GM21737 (cell line): ENCODE measurements around the gene C22orf31.
A peak's percentile ranks its signal among the peaks of the same experiment; 100 is the strongest.

Source experiments
- ATAC-seq: cut with Tn5 transposase; IDR thresholded peaks from one replicate; pipeline ENCODE4 v1.9.1; 2021; ENCODE audit warnings: mild to moderate bottlenecking, moderate library complexity; ENCODE audit not compliant: unreplicated experiment

C22orf31 gene

DNA sequence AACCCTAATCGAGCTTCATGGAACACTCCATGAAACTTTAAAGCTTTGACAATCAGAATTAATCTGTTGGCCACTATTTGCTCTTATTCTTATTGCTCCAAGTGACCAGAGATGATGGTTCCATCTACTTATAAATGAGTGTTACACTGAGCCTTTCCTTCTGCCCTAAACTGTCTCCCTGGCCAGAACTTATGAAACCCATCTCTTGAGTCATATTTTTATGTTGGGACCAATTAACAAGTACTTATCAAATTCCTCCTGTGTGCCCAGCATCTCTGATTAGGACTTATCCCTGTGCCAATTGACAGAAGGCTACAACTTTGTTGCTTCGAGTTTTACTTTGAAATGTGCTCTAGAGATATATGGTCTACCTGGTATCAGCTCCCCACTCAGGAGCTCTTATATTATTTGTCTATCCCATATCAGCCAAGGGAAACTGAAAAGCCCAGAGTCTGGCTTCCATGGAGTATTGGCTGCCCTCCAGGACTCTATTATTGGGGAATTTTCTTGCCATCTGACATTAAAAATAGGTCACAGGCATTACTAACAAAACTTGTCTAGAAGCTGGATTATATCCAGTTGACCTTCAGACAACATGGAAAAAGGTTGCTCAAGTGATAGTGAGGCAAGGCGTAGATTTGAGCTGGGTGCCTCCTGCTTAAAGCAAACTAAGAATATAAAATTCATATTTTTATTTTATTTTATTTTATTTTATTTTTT is 20.0 kb upstream of the C22orf31 start:
- ATAC-seq: no peak

- ATAC-seq: no peak
Observed at GRCh38 chr22:29080106-29080975, 18.7 kb upstream of the C22orf31 start.

DNA sequence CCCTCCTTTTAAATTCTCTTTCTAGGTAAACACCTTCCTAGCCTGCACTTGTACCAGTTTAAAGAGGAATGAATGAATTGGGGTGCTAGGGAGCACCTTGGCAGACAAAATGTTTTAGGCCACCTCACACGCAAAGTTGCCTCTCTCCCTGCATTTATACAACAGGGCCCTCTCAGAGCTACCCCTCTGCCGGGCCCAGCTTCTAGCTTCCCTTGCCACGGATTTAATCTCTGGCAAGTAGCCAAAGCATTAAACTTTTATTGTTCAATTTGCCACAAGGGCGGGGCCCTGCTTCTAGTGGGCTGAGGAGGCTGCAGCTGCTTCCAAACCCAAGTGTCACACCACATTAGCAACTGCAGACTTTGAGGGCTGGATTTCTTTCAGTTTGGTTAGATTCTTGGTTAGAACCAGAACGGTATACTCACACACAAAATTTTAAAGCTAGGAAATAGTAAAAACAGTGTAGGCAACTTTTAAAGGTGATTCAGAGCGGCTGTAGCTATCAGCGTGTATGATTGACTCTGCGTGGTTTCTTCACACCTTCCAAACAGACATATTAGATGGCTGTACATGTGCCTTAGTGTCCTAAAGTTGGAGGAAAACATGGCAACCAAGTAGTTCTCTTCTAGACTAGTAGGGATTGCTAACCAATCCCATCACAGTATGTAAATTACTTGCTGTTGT is 17.7 kb upstream of the C22orf31 start:
- ATAC-seq: no peak

DNA sequence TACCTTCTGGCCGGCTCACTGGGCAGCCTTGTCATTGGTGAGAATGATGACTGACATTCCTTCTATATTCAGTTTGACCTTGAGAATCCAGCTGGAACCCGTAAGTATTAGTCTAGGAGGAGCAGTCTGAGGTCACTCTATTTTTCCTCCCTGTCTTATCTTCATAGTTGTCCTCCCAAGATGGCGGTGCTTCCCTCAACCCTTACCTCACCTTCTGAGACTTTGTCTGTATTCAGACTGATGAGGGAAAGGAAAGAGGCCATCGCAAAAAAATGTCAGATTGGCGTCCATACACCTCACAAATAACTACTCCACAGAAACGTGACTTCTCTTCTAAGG is 17.2 kb upstream of the C22orf31 start:
- no peak for ATAC-seq

DNA sequence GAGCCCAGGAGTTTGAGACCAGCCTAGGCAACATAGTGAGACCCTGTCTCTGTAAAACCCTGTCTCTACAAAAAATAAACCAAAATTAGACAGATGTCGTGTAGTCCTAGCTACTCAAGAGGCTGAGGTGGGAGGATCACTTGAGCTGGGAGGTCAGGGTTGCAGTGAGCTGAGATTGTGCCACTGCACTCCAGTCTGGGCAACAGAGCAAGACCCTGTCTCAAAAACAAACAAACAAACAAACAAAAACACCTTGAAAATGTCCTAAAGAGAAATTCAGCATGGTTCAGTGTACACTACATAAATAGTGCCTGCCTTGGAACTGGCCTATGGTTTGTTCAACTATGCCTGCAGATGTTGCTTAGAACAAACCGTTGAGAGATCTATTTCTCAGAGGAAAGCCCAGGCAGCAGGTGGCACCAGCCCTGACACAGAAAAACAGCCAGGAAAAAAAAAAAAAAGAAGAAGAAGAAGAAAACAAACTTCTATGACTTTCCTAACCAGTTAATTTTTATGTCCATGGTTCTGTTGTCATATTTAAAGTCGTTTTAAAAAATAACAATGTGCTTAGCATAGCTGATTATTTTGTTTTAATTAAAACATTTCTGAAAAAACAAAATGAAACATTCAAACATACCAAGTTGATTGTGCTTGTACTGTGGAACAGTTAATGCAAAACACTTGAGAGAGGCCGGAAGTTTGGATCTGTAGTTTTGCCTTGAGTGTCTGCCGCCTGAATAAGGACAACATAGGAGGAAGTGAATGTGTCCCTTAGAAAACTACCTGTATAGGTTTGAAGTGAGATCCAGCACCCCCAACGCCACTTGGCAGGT is 16.6 kb upstream of the C22orf31 start:
- no peak for ATAC-seq

DNA sequence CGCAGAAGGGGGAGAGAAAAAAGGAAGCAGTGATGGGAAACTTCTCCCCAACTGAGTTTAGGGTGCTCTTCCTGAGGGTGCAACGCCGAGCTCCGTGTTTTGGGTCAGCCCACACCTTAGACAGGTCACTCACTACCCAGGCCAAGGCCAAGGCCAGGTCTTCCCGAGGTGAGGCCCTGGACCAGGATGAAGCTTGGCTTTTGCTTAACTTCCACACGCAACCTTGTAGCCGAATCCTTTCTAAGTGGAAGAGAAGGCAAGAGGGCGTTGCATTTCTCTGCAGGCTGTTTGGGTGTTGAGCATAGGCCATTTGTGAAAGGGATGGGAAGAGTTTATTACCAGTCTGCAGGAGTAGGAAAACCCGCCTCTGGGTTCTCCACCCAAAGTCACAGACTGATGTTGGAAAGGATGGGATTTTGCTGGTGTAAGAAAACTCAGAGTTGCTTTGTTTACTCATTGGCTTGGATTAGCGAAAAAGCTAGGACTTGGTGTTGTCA is 12.7 kb upstream of the C22orf31 start:
- no peak for ATAC-seq

DNA sequence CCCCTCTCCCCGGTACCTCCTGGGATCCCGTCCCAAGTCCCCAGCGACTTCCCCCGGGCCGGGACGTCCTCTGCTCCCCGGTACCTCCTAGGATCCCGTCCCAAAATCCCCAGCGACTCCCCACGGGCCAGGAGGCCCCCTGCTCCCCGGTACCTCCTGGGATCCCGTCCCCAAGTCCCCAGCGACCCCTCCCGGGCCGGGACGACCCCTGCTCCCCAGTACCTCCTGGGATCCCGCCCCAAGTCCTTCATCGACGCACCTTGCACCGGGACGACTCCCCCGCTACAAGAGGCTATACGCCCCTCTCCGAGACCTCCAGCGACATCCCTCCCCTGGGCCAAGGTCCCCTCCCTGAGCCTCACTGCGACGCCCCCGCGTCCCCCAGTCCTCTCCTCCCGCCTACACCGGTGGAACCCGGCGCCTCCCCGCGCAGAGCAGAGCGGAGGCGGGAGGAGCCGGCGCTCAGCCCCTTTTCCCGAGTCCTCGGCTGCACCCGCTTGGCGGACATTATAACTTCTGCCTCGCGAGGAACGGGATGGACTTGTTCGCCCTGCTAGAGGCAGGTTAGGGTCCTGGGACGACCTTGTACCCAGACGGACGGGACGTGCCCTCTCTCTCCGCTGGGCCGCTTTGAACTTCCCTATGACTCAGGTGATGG is 12.1 kb upstream of the C22orf31 start:
- no peak for ATAC-seq

DNA sequence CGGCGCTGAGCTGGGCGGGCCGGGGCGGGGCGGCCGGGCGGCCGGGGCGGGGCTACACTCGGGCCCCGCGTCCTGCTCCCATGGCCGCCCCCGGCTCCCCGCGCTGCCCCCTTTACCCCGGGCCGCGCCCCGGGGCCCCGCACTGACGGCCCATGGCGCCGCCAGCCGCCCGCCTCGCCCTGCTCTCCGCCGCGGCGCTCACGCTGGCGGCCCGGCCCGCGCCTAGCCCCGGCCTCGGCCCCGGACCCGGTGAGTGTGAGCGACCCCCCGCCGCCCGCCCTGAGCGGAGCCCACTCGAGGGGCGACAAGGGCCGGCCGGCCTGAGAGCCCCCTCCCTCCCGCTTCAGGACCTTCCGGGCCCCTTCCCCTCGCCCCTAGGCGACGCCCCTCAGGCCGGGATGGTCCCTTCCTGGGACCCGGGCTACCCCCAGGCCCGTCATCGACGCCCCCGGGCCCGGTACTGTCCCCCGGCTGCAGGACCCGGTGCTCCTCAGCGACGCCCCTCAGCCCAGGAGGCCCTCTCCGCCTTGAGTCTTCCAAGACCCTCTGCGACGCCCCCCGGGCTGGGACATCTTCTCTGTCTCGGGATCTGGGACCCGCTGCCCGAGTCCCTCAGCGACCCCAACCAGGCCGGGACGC is 11.5 kb upstream of the C22orf31 start, which contains the start of gene KREMEN1:
KREMEN1 (plus strand) TSS at position 57 of the 639 bp plus-strand sequence; CDS start at position 153, 96 bp downstream.
- ATAC-seq: peak; percentile 16

GRCh38 chr22:29072193-29072978 is 10.8 kb upstream of the C22orf31 start:
- peak; percentile 89 for ATAC-seq

GRCh38 chr22:29071261-29072045 is 9.8 kb upstream of the C22orf31 start:
- ATAC-seq: no peak

DNA sequence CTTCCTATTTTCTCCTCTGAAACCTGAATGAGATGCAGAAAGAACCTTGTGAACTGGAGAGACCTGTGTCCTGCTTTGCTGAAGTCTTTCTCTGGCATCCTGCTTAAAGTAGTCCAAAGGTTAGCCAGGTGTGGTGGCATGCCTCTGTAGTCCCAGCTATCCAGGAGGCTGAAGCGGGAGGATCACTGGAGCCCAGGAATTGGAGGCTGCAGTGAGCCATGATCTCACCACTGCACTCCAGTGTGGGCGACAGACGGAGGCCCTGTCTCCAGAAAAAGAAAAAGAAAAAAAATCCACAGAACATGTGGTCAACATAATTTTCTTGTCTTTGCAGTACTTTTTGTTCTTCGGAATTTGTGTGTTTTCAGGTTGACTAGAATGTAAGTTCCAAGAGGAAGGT is 8.9 kb upstream of the C22orf31 start:
- ATAC-seq: no peak

- ATAC-seq: no peak
Observed at GRCh38 chr22:29069463-29069862, 7.8 kb upstream of the C22orf31 start.

- ATAC-seq: no peak
Observed at GRCh38 chr22:29065468-29066190, 4.0 kb upstream of the C22orf31 start.

- ATAC-seq: no peak
Observed at GRCh38 chr22:29062286-29062821, 723 bp upstream of the C22orf31 start.

GRCh38 chr22:29060931-29061330 is 700 bp downstream of the C22orf31 start:
- no peak for ATAC-seq

- no peak for ATAC-seq
Observed at GRCh38 chr22:29060251-29060869, 1.3 kb downstream of the C22orf31 start.

DNA sequence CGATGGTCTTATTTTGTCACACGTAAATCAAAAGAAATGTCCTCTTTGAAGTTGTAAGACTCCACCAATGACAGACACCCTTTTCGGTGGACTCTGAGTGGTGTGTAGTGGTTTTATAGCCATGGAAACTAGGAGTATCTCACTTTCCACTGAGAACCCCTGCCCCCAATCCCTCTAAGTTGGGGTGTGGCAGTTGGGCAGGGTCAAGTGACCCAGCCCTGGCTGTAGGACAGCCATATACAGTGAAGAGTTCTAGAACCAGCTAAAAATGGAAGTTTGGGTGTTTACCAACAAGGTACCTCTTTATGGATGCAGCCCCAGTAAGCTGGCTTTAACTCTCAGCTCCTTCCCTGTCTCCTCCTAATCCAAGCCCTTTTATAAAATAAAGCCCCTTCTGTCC is 5.2 kb downstream of the C22orf31 start:
- ATAC-seq: no peak
